Measurements from ENCODE around the gene PAGE1. TPM values are rescaled to one million over a fixed set of nuclear protein-coding genes. Genes with fewer than 3 reads are reported as not detected.

Gene PAGE1
- total and polyA plus RNA-seq, 7 donors = not detected

- peak overlapping the region; percentile 58 for H3K27ac ChIP-seq
- no peak for TF ChIP-seq CTCF (IDR thresholded peaks at IDR 0.05)
- no peaks in the 10 kb centered on the region for H3K9me3 ChIP-seq
- no peaks in the 10 kb centered on the region for H3K4me1 ChIP-seq
- ATAC-seq (peak; percentile 70 to 91 (median 76)), DNase-seq (no peak)
- peaks cover 0 to 15% (median 0%) of the 10 kb centered on the region in 3 donors for H3K27me3 ChIP-seq (ENCODE audit: insufficient read depth in 3 of 3, low read length in 2 of 3)
- intact Hi-C loops (cut with DNase I) = no loop called here
- no peaks in the 10 kb centered on the region for H3K36me3 ChIP-seq (ENCODE audit: insufficient read depth in 1 of 2, low read depth in 1 of 2)
- WGBS, 3 donors = 13 to 34% (median 24%) methylated on average over 8 of the region's 8 CpGs
- no peak overlapping the region for H3K4me3 ChIP-seq
Measured at GRCh38 chrX:49704691-49705404, 9.1 kb upstream of the PAGE1 start.

GRCh38 chrX:49701933-49702332, 6.1 kb upstream of the PAGE1 start:
- no peak for ATAC-seq
- no peak for TF ChIP-seq CTCF (IDR thresholded peaks at IDR 0.05)
- Histone ChIP-seq H3K4me3 (no peak overlapping the region), H3K4me1 (no peaks in the 10 kb centered on the region), H3K27me3 (ENCODE audit: insufficient read depth in 3 of 3, low read length in 2 of 3) (peaks cover 0 to 10% (median 0%) of the 10 kb centered on the region in 3 donors), H3K36me3 (ENCODE audit: insufficient read depth in 1 of 2, low read depth in 1 of 2) (no peaks in the 10 kb centered on the region), H3K9me3 (no peaks in the 10 kb centered on the region), H3K27ac (no peak overlapping the region)
- intact Hi-C loops (cut with DNase I) = no loop called here
- no peak for DNase-seq
- 53 to 64% (median 53%) methylated on average over 5 of the region's 5 CpGs for WGBS, 3 donors

- H3K9me3 ChIP-seq = no peaks in the 10 kb centered on the region
Measured at GRCh38 chrX:49701323-49701722, 5.5 kb upstream of the PAGE1 start.

GRCh38 chrX:49675075-49675719, 20.6 kb downstream of the PAGE1 start:
- 39 to 57% (median 43%) methylated on average over 2 of the region's 2 CpGs for WGBS, 3 donors
- Histone ChIP-seq H3K4me3 (no peak overlapping the region), H3K9me3 (no peaks in the 10 kb centered on the region), H3K27me3 (ENCODE audit: insufficient read depth in 3 of 3, low read length in 2 of 3) (no peaks in the 10 kb centered on the region), H3K27ac (peak overlapping the region; percentile 65), H3K36me3 (ENCODE audit: insufficient read depth in 1 of 2, low read depth in 1 of 2) (no peaks in the 10 kb centered on the region), H3K4me1 (peaks cover 7% of the 10 kb centered on the region)
- TF ChIP-seq CTCF (IDR thresholded peaks at IDR 0.05) = no peak
- intact Hi-C loops (cut with DNase I) = loop anchor here in 1 of 2 donors (10.0 kb wide), 1 partner anchor 50 kb away; no protein-coding TSS in a partner anchor
- no peak for DNase-seq
- peak in 3 of 4 donors; percentile 63 to 81 (median 66) for ATAC-seq

More at GRCh38 chrX:49701323-49701722, 5.5 kb upstream of the PAGE1 start:
- Histone ChIP-seq H3K36me3 (ENCODE audit: insufficient read depth in 1 of 2, low read depth in 1 of 2) (no peaks in the 10 kb centered on the region), H3K27ac (no peak overlapping the region), H3K4me3 (no peak overlapping the region), H3K4me1 (no peaks in the 10 kb centered on the region), H3K27me3 (ENCODE audit: insufficient read depth in 3 of 3, low read length in 2 of 3) (peaks cover 0 to 10% (median 0%) of the 10 kb centered on the region in 3 donors)
- TF ChIP-seq CTCF (IDR thresholded peaks at IDR 0.05) = no peak
- no peak for ATAC-seq
- DNase-seq = no peak
- intact Hi-C loops (cut with DNase I) = no loop called here

All from psoas muscle (tissue), 8 donors.